Lower leg skin (tissue), 4 donors: ENCODE results near the gene CD209. TPM values are rescaled to one million over a fixed set of nuclear protein-coding genes. Genes with fewer than 3 reads are reported as not detected.
"Not testable (repeated sequence)": the region's sequence is repeated elsewhere in the genome, so short reads cannot be mapped to it uniquely, and the experiment has no call there.

ENCODE experiments used
- DNase-seq, 2 donors: peaks; one replicate each; pipeline ENCODE4 v3.0.0-alpha.2; 2019; ENCODE audit warnings: low spot score in 2 of 2
- H3K4me3 ChIP-seq: fragments of 200-600 bp; sonication (generic); 2 replicates; pipeline ENCODE4 v1.5.1; 2017; ENCODE audit warnings: mild to moderate bottlenecking, low read depth; ENCODE audit not compliant: poor library complexity, severe bottlenecking
- CTCF ChIP-seq, 3 donors: fragments of 450-650 bp; IDR thresholded peaks; one replicate each; pipeline ENCODE4 v1.5.1; 2016; ENCODE audit warnings: antibody characterized with exemption in 3 of 3, mild to moderate bottlenecking in 3 of 3, moderate library complexity in 2 of 3
- POLR2A ChIP-seq, 2 donors: fragments of 450-650 bp; IDR thresholded peaks; one replicate each; pipeline ENCODE4 v1.6.1; 2016 to 2017; ENCODE audit warnings: antibody characterized with exemption in 2 of 2, mild to moderate bottlenecking in 1 of 2, moderate library complexity in 1 of 2
- WGBS, 2 donors: methylation state at CpG; one replicate each; pipeline ENCODE4 v1.1.5; 2018; 5-methylcytosine and 5-hydroxymethylcytosine counted together
- intact Hi-C: fragments of 100-400 bp; cut with DNase I; formaldehyde crosslinking; loops from one replicate; pipeline ENCODE4 v1.15.0; 2023; ENCODE audit warnings: low total_unique reads
- total RNA-seq, 4 donors: library from RNA; depleted of rRNA; stranded (reverse); fragments of >200 nt; gene quantifications; one replicate each; pipeline ENCODE4 v1.1.0, GENCODE V29; 2016

The CD209 gene
- total RNA-seq, 4 donors from 2014 or later = 0.55 to 2.1 (median 1.4) TPM

GRCh38 chr19:7748756-7749155 is 1.4 kb upstream of the CD209 start:
- WGBS, 2 donors = 7 to 16% methylated on average over 4 of the region's 4 CpGs
- no peak overlapping the region for H3K4me3 ChIP-seq
- DNase-seq = no peak
- TF ChIP-seq CTCF (IDR thresholded peaks at IDR 0.05) = no peak
- TF ChIP-seq POLR2A (IDR thresholded peaks at IDR 0.05) = no peak
- intact Hi-C loops = no loop called here

GRCh38 chr19:7748171-7748570 is 837 bp upstream of the CD209 start:
- intact Hi-C loops = no loop called here
- DNase-seq = no peak
- TF ChIP-seq CTCF (IDR thresholded peaks at IDR 0.05) (no peak), POLR2A (IDR thresholded peaks at IDR 0.05) (no peak)
- H3K4me3 ChIP-seq = no peak overlapping the region
- whole genome bisulfite sequencing, 2 donors = 65 to 70% methylated on average over 2 of the region's 2 CpGs

GRCh38 chr19:7746306-7746705 is 1.0 kb downstream of the CD209 start:
- intact Hi-C loops, H3K4me3 ChIP-seq, DNase-seq: not testable (repeated sequence)
- 69% methylated on average over 4 of the region's 4 CpGs for WGBS, 2 donors

GRCh38 chr19:7744871-7745650 is 2.3 kb downstream of the CD209 start:
- intact Hi-C loops = no loop called here
- no peak for DNase-seq
- TF ChIP-seq POLR2A (IDR thresholded peaks at IDR 0.05) (no peak), CTCF (IDR thresholded peaks at IDR 0.05) (no peak)
- WGBS, 2 donors = 69 to 72% methylated on average over 12 of the region's 12 CpGs
- no peak overlapping the region for H3K4me3 ChIP-seq

- DNase-seq = no peak
- TF ChIP-seq CTCF (IDR thresholded peaks at IDR 0.05) (no peak), POLR2A (IDR thresholded peaks at IDR 0.05) (no peak)
- intact Hi-C loops = no loop called here
- no peak overlapping the region for H3K4me3 ChIP-seq
- 61 to 64% methylated on average over 5 of the region's 5 CpGs for WGBS, 2 donors
Observed at GRCh38 chr19:7744199-7744786, 3.0 kb downstream of the CD209 start.

GRCh38 chr19:7743425-7743841 is 3.9 kb downstream of the CD209 start:
- DNase-seq = no peak
- WGBS, 2 donors = 67 to 68% methylated on average over 2 of the region's 2 CpGs
- intact Hi-C loops = no loop called here
- TF ChIP-seq POLR2A (IDR thresholded peaks at IDR 0.05) (no peak), CTCF (IDR thresholded peaks at IDR 0.05) (no peak)
- no peak overlapping the region for H3K4me3 ChIP-seq
